ENCODE measurements around the gene ACAN.

The ACAN gene

DNA sequence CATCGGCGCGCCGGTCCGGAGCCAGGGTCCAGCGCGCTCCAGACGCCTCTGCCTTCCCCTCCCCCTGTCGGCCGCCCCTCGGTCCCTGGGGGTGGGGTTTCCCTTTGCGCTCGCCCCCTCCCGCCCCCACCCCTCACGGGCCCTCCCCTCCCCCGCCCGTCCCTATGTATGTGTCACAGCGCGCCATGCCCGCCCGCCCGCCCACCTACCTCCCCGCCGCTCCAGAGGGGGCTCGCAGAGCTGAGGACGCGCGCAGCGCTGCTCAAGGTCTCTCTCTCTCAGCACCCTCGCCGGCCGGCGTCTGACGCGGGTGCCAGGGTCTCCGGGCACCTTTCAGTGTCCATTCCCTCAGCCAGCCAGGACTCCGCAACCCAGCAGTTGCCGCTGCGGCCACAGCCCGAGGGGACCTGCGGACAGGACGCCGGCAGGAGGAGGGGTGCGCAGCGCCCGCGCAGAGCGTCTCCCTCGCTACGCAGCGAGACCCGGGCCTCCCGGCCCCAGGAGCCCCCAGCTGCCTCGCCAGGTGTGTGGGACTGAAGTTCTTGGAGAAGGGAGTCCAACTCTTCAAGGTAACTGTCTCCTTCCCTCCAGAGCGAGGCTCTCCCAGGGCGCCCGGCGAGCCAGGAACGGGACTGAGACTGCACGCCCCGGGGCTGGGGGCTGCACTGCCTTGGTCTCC is at the start of gene ACAN:
TSS of gene ACAN (plus strand) at position 196 of the 679 bp plus-strand sequence. CDS start 32,771 bp downstream, outside the sequence.
- Histone ChIP-seq H3K4me3 (ENCODE audit: low read depth, low read length) (peak within 1 kb of the TSS; percentile 65), H2AFZ (ENCODE audit: low read length, unreplicated experiment) (no peak within 1 kb of the TSS), H3K27me3 (ENCODE audit: insufficient read depth, low read length) (peaks cover 46% of the 10 kb centered on the region), H3K36me3 (ENCODE audit: insufficient read depth, low read length) (no peaks in the 10 kb centered on the region), H3K79me2 (ENCODE audit: control insufficient read depth, insufficient read depth, low read length, unreplicated experiment) (no peaks in the 10 kb centered on the region), H3K27ac (ENCODE audit: low read depth, low read length) (no peak within 1 kb of the TSS), H3K4me1 (ENCODE audit: control insufficient read depth, insufficient read depth, low read length, unreplicated experiment) (peaks cover 11% of the 10 kb centered on the region)

DNA sequence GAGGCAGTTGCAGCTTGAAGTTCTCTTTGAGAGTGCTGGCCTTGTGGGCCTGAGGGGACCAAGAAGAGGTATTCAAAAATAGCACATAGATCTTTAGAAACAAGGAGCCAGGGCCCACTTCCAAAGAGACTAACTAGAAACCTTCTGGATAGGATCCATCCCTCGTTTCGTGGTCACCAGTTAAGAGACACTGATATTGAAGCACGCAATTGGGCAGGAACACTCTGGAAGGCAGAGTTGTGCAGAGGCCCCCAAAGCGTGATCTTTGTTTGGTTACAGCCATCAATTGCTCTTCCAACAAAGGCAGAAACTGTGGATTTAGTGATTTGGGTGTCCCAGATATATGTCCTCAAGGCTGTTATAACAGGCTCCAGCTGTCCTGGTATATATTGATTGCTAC is 46.7 kb upstream of the ACAN start:
- Histone ChIP-seq H3K4me1 (ENCODE audit: control insufficient read depth, insufficient read depth, low read length, unreplicated experiment) (no peaks in the 10 kb centered on the region), H3K79me2 (ENCODE audit: control insufficient read depth, insufficient read depth, low read length, unreplicated experiment) (no peaks in the 10 kb centered on the region), H3K4me3 (ENCODE audit: low read depth, low read length) (no peak overlapping the region), H3K36me3 (ENCODE audit: insufficient read depth, low read length) (no peaks in the 10 kb centered on the region), H3K27ac (ENCODE audit: low read depth, low read length) (no peak overlapping the region), H2AFZ (ENCODE audit: low read length, unreplicated experiment) (no peak overlapping the region), H3K27me3 (ENCODE audit: insufficient read depth, low read length) (peaks cover 48% of the 10 kb centered on the region)

DNA sequence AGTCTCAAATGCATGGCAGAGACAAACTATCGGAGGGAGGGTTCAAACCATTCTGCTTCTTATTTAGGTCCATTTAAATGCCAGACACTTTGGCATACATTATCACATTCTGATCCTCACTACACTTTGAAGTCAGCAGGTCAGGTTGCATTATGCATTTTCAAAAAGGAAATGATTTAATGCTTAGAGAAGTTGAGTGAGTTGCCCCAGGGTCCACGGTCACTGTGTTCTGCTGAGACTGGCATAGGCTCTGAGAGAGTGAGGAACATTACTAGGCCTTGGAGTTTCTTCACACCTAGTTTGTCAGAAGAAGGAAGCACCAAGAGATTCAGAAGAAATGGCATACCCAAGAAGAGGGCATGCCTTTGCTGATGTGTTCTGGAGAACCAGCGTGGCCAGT is 46.3 kb upstream of the ACAN start:
- peaks cover 46% of the 10 kb centered on the region for H3K27me3 ChIP-seq (ENCODE audit: insufficient read depth, low read length)
- H3K4me3 ChIP-seq (ENCODE audit: low read depth, low read length), result no peak overlapping the region
- no peak overlapping the region for H2AFZ ChIP-seq (ENCODE audit: low read length, unreplicated experiment)
- no peaks in the 10 kb centered on the region for H3K4me1 ChIP-seq (ENCODE audit: control insufficient read depth, insufficient read depth, low read length, unreplicated experiment)
- no peaks in the 10 kb centered on the region for H3K79me2 ChIP-seq (ENCODE audit: control insufficient read depth, insufficient read depth, low read length, unreplicated experiment)
- H3K36me3 ChIP-seq (ENCODE audit: insufficient read depth, low read length), result no peaks in the 10 kb centered on the region
- no peak overlapping the region for H3K27ac ChIP-seq (ENCODE audit: low read depth, low read length)

DNA sequence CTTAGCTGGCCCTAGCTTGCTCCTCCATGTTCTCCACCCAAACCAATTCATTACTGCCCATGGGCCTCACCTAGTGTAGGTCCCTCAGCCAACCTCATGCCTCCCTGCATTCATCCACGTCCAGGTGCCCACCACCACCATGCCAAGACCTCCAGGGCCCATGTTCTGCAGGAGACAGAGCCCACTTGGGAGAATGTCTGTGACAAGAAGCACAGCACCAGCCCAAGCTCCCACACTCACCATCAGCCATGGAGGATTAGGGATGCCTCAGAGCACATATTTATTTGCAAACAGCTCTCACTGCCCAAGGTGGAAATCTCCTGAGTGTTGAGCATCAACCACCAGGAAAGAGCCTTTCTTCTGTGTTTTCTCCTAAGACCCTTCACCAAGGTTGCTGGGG is 43.4 kb upstream of the ACAN start:
- H3K79me2 ChIP-seq (ENCODE audit: control insufficient read depth, insufficient read depth, low read length, unreplicated experiment), result no peaks in the 10 kb centered on the region
- H3K27me3 ChIP-seq (ENCODE audit: insufficient read depth, low read length), result peaks cover 56% of the 10 kb centered on the region
- no peak overlapping the region for H3K4me3 ChIP-seq (ENCODE audit: low read depth, low read length)
- no peaks in the 10 kb centered on the region for H3K4me1 ChIP-seq (ENCODE audit: control insufficient read depth, insufficient read depth, low read length, unreplicated experiment)
- no peak overlapping the region for H3K27ac ChIP-seq (ENCODE audit: low read depth, low read length)
- no peaks in the 10 kb centered on the region for H3K36me3 ChIP-seq (ENCODE audit: insufficient read depth, low read length)
- no peak overlapping the region for H2AFZ ChIP-seq (ENCODE audit: low read length, unreplicated experiment)

DNA sequence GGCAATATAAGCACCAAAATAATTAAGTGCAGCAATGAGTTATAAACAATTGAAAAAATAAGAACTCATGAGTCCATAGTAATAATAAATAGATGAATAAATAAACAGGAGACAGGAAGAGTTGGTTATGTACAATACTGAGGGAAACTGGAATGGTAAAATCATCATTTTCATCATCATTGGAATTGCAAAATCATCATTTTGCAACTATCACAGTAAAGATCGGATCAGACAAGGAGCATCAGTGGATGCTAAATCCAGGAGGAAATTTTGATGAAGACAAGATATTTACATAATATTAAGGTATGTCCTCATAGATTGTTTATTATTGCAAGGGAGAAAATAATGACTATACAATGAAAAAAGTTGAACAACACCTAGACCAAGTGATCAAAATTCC is 38.8 kb upstream of the ACAN start:
- Histone ChIP-seq H3K79me2 (ENCODE audit: control insufficient read depth, insufficient read depth, low read length, unreplicated experiment) (no peaks in the 10 kb centered on the region), H3K27ac (ENCODE audit: low read depth, low read length) (no peak overlapping the region), H3K27me3 (ENCODE audit: insufficient read depth, low read length) (peaks cover 82% of the 10 kb centered on the region), H3K4me3 (ENCODE audit: low read depth, low read length) (no peak overlapping the region), H3K4me1 (ENCODE audit: control insufficient read depth, insufficient read depth, low read length, unreplicated experiment) (no peaks in the 10 kb centered on the region), H2AFZ (ENCODE audit: low read length, unreplicated experiment) (no peak overlapping the region), H3K36me3 (ENCODE audit: insufficient read depth, low read length) (no peaks in the 10 kb centered on the region)

DNA sequence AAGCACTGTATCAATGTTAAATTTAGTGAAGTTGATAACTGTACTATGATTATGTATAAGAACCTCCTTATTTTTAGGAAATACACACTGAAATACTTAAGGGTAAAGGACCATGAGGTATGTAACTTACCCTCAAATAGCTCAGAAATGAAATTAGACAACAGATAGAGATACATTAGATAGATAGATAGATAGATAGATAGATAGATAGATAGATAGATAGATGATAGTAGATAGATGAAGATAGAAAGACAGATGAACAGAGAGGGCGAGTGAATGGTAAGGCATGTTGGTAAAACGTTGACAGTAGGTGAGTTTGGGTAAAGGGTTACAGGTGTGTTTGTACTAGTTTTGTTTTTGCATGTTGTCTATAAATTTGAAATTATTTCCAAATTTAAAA is 38.0 kb upstream of the ACAN start:
- Histone ChIP-seq H3K79me2 (ENCODE audit: control insufficient read depth, insufficient read depth, low read length, unreplicated experiment) (no peaks in the 10 kb centered on the region), H3K4me3 (ENCODE audit: low read depth, low read length) (no peak overlapping the region), H2AFZ (ENCODE audit: low read length, unreplicated experiment) (no peak overlapping the region), H3K27ac (ENCODE audit: low read depth, low read length) (no peak overlapping the region), H3K36me3 (ENCODE audit: insufficient read depth, low read length) (no peaks in the 10 kb centered on the region), H3K27me3 (ENCODE audit: insufficient read depth, low read length) (peaks cover 84% of the 10 kb centered on the region), H3K4me1 (ENCODE audit: control insufficient read depth, insufficient read depth, low read length, unreplicated experiment) (no peaks in the 10 kb centered on the region)

DNA sequence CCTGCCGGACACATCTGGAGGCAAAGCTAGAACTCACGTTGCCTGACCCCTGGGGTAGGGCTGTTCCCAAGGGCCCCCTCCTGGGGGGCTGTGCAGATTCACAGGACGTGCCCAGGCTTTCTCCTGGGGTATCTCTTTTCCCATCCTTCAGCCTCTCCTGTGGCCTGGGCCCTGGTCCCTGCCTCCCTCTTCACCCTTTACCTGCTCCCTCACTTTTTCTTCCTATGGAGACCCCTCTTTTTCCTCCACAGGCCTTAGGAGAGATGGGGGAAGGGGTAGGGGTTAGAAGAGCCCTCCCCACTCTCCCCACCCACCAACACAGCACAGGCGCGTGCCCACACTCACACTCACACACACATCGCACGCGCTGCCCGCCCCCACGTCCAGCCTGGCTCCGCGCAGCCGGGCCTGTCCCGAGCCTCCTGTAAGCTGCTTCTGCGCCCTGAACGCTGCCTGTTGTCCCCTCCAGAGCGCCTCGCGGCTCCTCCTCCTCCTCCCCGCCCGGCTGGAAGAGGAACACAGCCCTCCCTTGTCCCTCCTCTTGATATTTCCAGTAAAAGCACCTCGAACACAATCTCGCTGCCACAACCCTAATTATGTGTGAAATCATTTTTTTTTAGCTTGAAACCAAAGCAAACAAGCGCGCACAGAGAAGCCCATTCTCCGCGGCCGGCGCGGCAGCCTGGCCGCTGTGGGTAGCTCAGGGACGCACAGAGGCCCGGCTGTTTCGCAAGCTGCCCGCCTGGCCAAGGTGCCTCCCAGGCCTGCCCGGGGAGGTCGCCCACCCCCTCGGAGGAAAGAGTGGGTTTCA is 33.9 kb upstream of the ACAN start:
- peak overlapping the region; percentile 65 for H2AFZ ChIP-seq (ENCODE audit: low read length, unreplicated experiment)
- peak overlapping the region; percentile 63 for H3K4me3 ChIP-seq (ENCODE audit: low read depth, low read length)
- no peak overlapping the region for H3K27ac ChIP-seq (ENCODE audit: low read depth, low read length)
- H3K79me2 ChIP-seq (ENCODE audit: control insufficient read depth, insufficient read depth, low read length, unreplicated experiment), result no peaks in the 10 kb centered on the region
- no peaks in the 10 kb centered on the region for H3K36me3 ChIP-seq (ENCODE audit: insufficient read depth, low read length)
- peaks cover 66% of the 10 kb centered on the region for H3K27me3 ChIP-seq (ENCODE audit: insufficient read depth, low read length)
- no peaks in the 10 kb centered on the region for H3K4me1 ChIP-seq (ENCODE audit: control insufficient read depth, insufficient read depth, low read length, unreplicated experiment)

DNA sequence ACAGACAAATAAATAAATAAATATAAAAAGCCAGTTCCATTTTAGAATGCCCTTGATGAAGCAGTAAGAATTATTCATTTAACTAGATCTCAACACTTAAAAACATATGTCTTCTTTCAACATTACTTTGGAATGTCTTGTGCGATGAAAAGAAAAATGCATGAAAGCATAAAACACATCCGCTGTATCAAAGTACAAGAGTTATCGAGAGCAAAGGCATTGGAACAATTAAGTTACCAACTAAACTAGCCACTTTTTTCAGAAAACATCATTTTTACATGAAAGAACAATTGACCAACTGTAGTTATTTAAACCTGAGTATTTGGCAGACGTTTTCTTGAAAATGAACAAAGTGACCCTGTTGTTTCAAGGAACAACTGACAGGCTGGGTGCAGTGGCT is 27.5 kb upstream of the ACAN start:
- Histone ChIP-seq H3K36me3 (ENCODE audit: insufficient read depth, low read length) (no peaks in the 10 kb centered on the region), H3K79me2 (ENCODE audit: control insufficient read depth, insufficient read depth, low read length, unreplicated experiment) (no peaks in the 10 kb centered on the region), H3K27me3 (ENCODE audit: insufficient read depth, low read length) (peaks cover 11% of the 10 kb centered on the region), H2AFZ (ENCODE audit: low read length, unreplicated experiment) (no peak overlapping the region), H3K4me3 (ENCODE audit: low read depth, low read length) (no peak overlapping the region), H3K27ac (ENCODE audit: low read depth, low read length) (no peak overlapping the region), H3K4me1 (ENCODE audit: control insufficient read depth, insufficient read depth, low read length, unreplicated experiment) (no peaks in the 10 kb centered on the region)

DNA sequence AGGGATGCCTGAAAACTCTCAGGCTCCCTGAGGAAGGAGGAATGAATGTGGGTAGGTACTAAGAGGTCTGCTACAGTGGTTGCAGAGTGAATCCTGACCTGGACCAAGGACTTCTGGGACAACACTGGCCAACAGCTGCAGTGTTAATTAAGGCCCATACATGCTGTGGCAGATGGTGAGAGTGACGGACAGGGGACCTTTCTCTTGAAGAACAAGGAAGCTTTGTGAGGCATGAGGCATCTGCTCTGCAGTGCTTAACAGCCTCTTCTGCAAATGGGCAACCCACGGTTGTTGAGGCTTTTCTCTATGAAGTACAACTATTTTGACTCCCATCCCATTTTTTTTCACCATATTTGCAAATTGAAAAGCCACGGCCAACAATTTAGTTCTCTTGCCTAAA is 26.6 kb upstream of the ACAN start:
- H3K36me3 ChIP-seq (ENCODE audit: insufficient read depth, low read length), result no peaks in the 10 kb centered on the region
- no peak overlapping the region for H2AFZ ChIP-seq (ENCODE audit: low read length, unreplicated experiment)
- H3K27ac ChIP-seq (ENCODE audit: low read depth, low read length), result no peak overlapping the region
- H3K79me2 ChIP-seq (ENCODE audit: control insufficient read depth, insufficient read depth, low read length, unreplicated experiment), result no peaks in the 10 kb centered on the region
- peaks cover 7% of the 10 kb centered on the region; the same call in 1 of the 2 replicates for H3K27me3 ChIP-seq (ENCODE audit: insufficient read depth, low read length)
- no peak overlapping the region for H3K4me3 ChIP-seq (ENCODE audit: low read depth, low read length)
- no peaks in the 10 kb centered on the region for H3K4me1 ChIP-seq (ENCODE audit: control insufficient read depth, insufficient read depth, low read length, unreplicated experiment)

DNA sequence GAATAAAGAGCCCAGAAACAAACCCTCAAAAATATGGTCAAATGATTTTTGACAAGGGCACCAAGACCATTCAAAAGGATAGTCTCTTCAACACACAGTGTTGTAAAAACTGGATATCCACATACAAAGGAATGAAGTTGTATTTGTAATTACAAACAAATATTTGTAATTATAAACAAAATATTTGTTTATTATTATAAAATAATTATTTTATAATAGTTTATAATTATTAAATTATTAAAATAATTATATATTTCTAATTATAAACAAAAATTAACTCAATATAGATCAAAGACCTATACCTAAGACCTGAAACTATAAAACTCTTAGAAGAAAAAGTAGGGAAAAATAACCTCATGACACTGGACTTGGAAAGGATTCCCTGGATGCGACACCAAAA is 23.3 kb upstream of the ACAN start:
- no peak overlapping the region for H2AFZ ChIP-seq (ENCODE audit: low read length, unreplicated experiment)
- peaks cover 7% of the 10 kb centered on the region; the same call in 1 of the 2 replicates for H3K27me3 ChIP-seq (ENCODE audit: insufficient read depth, low read length)
- H3K79me2 ChIP-seq (ENCODE audit: control insufficient read depth, insufficient read depth, low read length, unreplicated experiment), result no peaks in the 10 kb centered on the region
- peaks cover 4% of the 10 kb centered on the region for H3K4me1 ChIP-seq (ENCODE audit: control insufficient read depth, insufficient read depth, low read length, unreplicated experiment)
- no peak overlapping the region for H3K4me3 ChIP-seq (ENCODE audit: low read depth, low read length)
- no peaks in the 10 kb centered on the region for H3K36me3 ChIP-seq (ENCODE audit: insufficient read depth, low read length)
- no peak overlapping the region for H3K27ac ChIP-seq (ENCODE audit: low read depth, low read length)

DNA sequence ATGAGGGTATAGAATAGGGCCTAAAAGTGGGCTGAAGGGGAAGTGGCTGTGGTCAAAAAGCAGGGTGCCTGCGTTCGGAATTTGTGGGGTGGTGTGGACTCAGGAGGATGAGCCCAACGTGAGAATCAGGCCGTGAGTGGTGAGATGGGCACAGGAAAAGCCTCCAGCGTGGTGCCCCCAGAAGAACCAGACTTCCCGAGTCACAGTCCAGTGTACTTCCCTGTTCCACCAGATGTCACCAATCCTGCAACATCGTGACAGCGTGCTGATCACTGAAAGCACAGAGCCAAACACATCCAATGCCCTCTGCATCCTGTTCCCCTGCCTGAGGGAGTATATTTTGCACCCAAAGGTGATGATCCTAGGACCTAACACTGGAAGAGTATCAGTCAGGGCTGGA is 20.8 kb upstream of the ACAN start:
- no peaks in the 10 kb centered on the region for H3K79me2 ChIP-seq (ENCODE audit: control insufficient read depth, insufficient read depth, low read length, unreplicated experiment)
- H3K4me1 ChIP-seq (ENCODE audit: control insufficient read depth, insufficient read depth, low read length, unreplicated experiment), result peaks cover 4% of the 10 kb centered on the region
- H3K27ac ChIP-seq (ENCODE audit: low read depth, low read length), result no peak overlapping the region
- no peak overlapping the region for H2AFZ ChIP-seq (ENCODE audit: low read length, unreplicated experiment)
- peaks cover 14% of the 10 kb centered on the region; the same call in 1 of the 2 replicates for H3K27me3 ChIP-seq (ENCODE audit: insufficient read depth, low read length)
- no peak overlapping the region for H3K4me3 ChIP-seq (ENCODE audit: low read depth, low read length)
- no peaks in the 10 kb centered on the region for H3K36me3 ChIP-seq (ENCODE audit: insufficient read depth, low read length)

All from ACC112 (cell line).